Measurements from ENCODE around the gene RTCA.
"Not testable (repeated sequence)": the region's sequence is repeated elsewhere in the genome, so short reads cannot be mapped to it uniquely, and the experiment has no call there.

RTCA gene

GRCh38 chr1:100230765-100231164 is 35.3 kb upstream of the RTCA start:
- H3K4me3 ChIP-seq (ENCODE audit: low read depth, low read length) = no peak overlapping the region
- TF ChIP-seq CTCF (IDR thresholded peaks at IDR 0.05; ENCODE audit: insufficient read depth, low read depth, low read length, missing control alignments) = no peak
- no peak for DNase-seq (ENCODE audit: low read depth)

- no peak for DNase-seq (ENCODE audit: low read depth)
- no peak overlapping the region for H3K4me3 ChIP-seq (ENCODE audit: low read depth, low read length)
- TF ChIP-seq CTCF (IDR thresholded peaks at IDR 0.05; ENCODE audit: insufficient read depth, low read depth, low read length, missing control alignments) = no peak
These were observed 34.3 kb upstream of the RTCA start for GRCh38 chr1:100231721-100232120.

GRCh38 chr1:100232156-100232555 is 33.9 kb upstream of the RTCA start:
- DNase-seq (ENCODE audit: low read depth) = no peak
- no peak overlapping the region for H3K4me3 ChIP-seq (ENCODE audit: low read depth, low read length)
- no peak for TF ChIP-seq CTCF (IDR thresholded peaks at IDR 0.05; ENCODE audit: insufficient read depth, low read depth, low read length, missing control alignments)

GRCh38 chr1:100233566-100233965 is 32.5 kb upstream of the RTCA start:
- not testable (repeated sequence) for DNase-seq (ENCODE audit: low read depth)

GRCh38 chr1:100234432-100234831 is 31.6 kb upstream of the RTCA start:
- no peak overlapping the region for H3K4me3 ChIP-seq (ENCODE audit: low read depth, low read length)
- DNase-seq (ENCODE audit: low read depth) = no peak
- TF ChIP-seq CTCF (IDR thresholded peaks at IDR 0.05; ENCODE audit: insufficient read depth, low read depth, low read length, missing control alignments) = no peak

More at GRCh38 chr1:100233566-100233965, 32.5 kb upstream of the RTCA start:
- H3K4me3 ChIP-seq (ENCODE audit: low read depth, low read length) = not testable (repeated sequence)

- DNase-seq (ENCODE audit: low read depth) = no peak
- TF ChIP-seq CTCF (IDR thresholded peaks at IDR 0.05; ENCODE audit: insufficient read depth, low read depth, low read length, missing control alignments) = no peak
- no peak overlapping the region for H3K4me3 ChIP-seq (ENCODE audit: low read depth, low read length)
These were observed 28.9 kb upstream of the RTCA start for GRCh38 chr1:100237091-100237490.

GRCh38 chr1:100239961-100240360 is 26.1 kb upstream of the RTCA start:
- TF ChIP-seq CTCF (IDR thresholded peaks at IDR 0.05; ENCODE audit: insufficient read depth, low read depth, low read length, missing control alignments) = no peak
- DNase-seq (ENCODE audit: low read depth) = no peak
- H3K4me3 ChIP-seq (ENCODE audit: low read depth, low read length) = no peak overlapping the region
